Endodermal cell (in vitro differentiated cells): ENCODE results near the gene NOD2. TPM values are rescaled to one million over a fixed set of nuclear protein-coding genes. Genes with fewer than 3 reads are reported as not detected.

Experiments
- DNase-seq: peaks from one replicate; pipeline ENCODE4 v3.0.0-alpha.2; 2017
- H3K27ac ChIP-seq: 2 replicates; pipeline ENCODE4 v1.5.1; 2013; ENCODE audit warnings: mild to moderate bottlenecking, low read depth, low read length, moderate library complexity
- H3K27me3 ChIP-seq: 2 replicates; pipeline ENCODE4 v1.6.1; 2013; ENCODE audit warnings: mild to moderate bottlenecking, low read length, moderate library complexity; ENCODE audit not compliant: insufficient read depth, control insufficient read depth, poor library complexity, severe bottlenecking
- H3K36me3 ChIP-seq: 2 replicates; pipeline ENCODE4 v1.7.0; 2013; ENCODE audit warnings: mild to moderate bottlenecking, low read length, moderate library complexity; ENCODE audit not compliant: control insufficient read depth, insufficient read depth
- H3K4me1 ChIP-seq: one replicate; pipeline ENCODE4 v1.7.0; 2013; ENCODE audit warnings: low read length; ENCODE audit not compliant: control insufficient read depth, insufficient read depth
- H3K4me3 ChIP-seq: 2 replicates; pipeline ENCODE4 v1.5.1; 2013; ENCODE audit warnings: mild to moderate bottlenecking, low read length, moderate library complexity
- H3K9ac ChIP-seq: 2 replicates; pipeline ENCODE4 v1.6.1; 2013; ENCODE audit warnings: mild to moderate bottlenecking, low read length, moderate library complexity; ENCODE audit not compliant: poor library complexity, severe bottlenecking; ENCODE audit errors: extremely low read depth
- H3K9me3 ChIP-seq: 2 replicates; pipeline ENCODE4 v1.6.1; 2013; ENCODE audit warnings: mild to moderate bottlenecking, low read length, moderate library complexity; ENCODE audit not compliant: control insufficient read depth
- H3K27ac Mint-ChIP-seq: 2 replicates; pipeline ENCODE4 v1.8.0; 2020; ENCODE audit warnings: mixed read lengths
- H3K27me3 Mint-ChIP-seq: 2 replicates; pipeline ENCODE4 v1.8.0; 2021; ENCODE audit warnings: mild to moderate bottlenecking, mixed read lengths; ENCODE audit not compliant: insufficient read depth
- H3K36me3 Mint-ChIP-seq: 2 replicates; pipeline ENCODE4 v1.8.0; 2020; ENCODE audit warnings: low read depth, mixed read lengths
- H3K4me1 Mint-ChIP-seq: 2 replicates; pipeline ENCODE4 v1.8.0; 2020; ENCODE audit warnings: mixed read lengths
- H3K4me3 Mint-ChIP-seq: 2 replicates; pipeline ENCODE4 v1.8.0; 2020; ENCODE audit warnings: mild to moderate bottlenecking, moderate library complexity, mixed read lengths
- H3K9me3 Mint-ChIP-seq: 2 replicates; pipeline ENCODE4 v1.8.0; 2020; ENCODE audit warnings: mild to moderate bottlenecking, mixed read lengths
- CTCF ChIP-seq: fragments of 200-600 bp; sonication (generic); conservative IDR thresholded peaks from 2 replicates; pipeline ENCODE4 v1.5.0; 2021; ENCODE audit warnings: antibody characterized with exemption, mild to moderate bottlenecking
- WGBS, 2 experiments: methylation state at CpG; one replicate each; pipeline versions ENCODE4 v1.1.5 to v1.1.7; 2013; ENCODE audit warnings: missing lambda C conversion rate in 2 of 2, mixed read lengths in 1 of 2; ENCODE audit not compliant: insufficient coverage in 1 of 2, insufficient read length in 1 of 2; 5-methylcytosine and 5-hydroxymethylcytosine counted together
- total RNA-seq, 2 donors: library from RNA; stranded (reverse); fragmentation: NEBNext Ultra II Directional in 1 of 2; extraction: Animal tissue kit (Norgen Biotek cat#: 25700) in 1 of 2; gene quantifications; 2 replicates in 1 of 2; 3 replicates in 1 of 2; pipeline ENCODE4 v1.2.1, GENCODE V29; 2021

Gene NOD2
- total RNA-seq, 2 donors from 2014 or later = 0.33 to 0.42 TPM

- no peaks in the 10 kb centered on the region for H3K36me3 Mint-ChIP-seq
- H3K4me3 ChIP-seq = no peak overlapping the region
- no peak overlapping the region for H3K27ac Mint-ChIP-seq
- no peak overlapping the region for H3K27ac ChIP-seq
- peaks cover 23% of the 10 kb centered on the region for H3K4me1 Mint-ChIP-seq
- no peaks in the 10 kb centered on the region for H3K36me3 ChIP-seq
- no peak overlapping the region for H3K4me3 Mint-ChIP-seq
- DNase-seq = no peak
- TF ChIP-seq CTCF = no peak
- no peak overlapping the region for H3K9ac ChIP-seq
- peaks cover 2% of the 10 kb centered on the region for H3K4me1 ChIP-seq
- no peaks in the 10 kb centered on the region for H3K9me3 Mint-ChIP-seq
- H3K27me3 Mint-ChIP-seq = no peaks in the 10 kb centered on the region
- H3K9me3 ChIP-seq = no peaks in the 10 kb centered on the region
- 91 to 100% methylated on average over 1 to 5 of the region's 5 CpGs for WGBS, 2 experiments
- H3K27me3 ChIP-seq = no peaks in the 10 kb centered on the region
These were observed 24.1 kb downstream of the NOD2 start for GRCh38 chr16:50717494-50717893.

- Mint-ChIP-seq H3K27me3 (no peaks in the 10 kb centered on the region), H3K9me3 (no peaks in the 10 kb centered on the region), H3K4me1 (peaks cover 22% of the 10 kb centered on the region), H3K36me3 (no peaks in the 10 kb centered on the region), H3K4me3 (no peak overlapping the region), H3K27ac (no peak overlapping the region)
- no peak overlapping the region for H3K9ac ChIP-seq
- H3K4me3 ChIP-seq = no peak overlapping the region
- DNase-seq = no peak
- no peaks in the 10 kb centered on the region for H3K9me3 ChIP-seq
- no peak overlapping the region for H3K27ac ChIP-seq
- H3K27me3 ChIP-seq = no peaks in the 10 kb centered on the region
- no peaks in the 10 kb centered on the region for H3K36me3 ChIP-seq
- 90 to 94% methylated on average over 16 of the region's 16 CpGs for WGBS, 2 experiments
- H3K4me1 ChIP-seq = peaks cover 2% of the 10 kb centered on the region
- TF ChIP-seq CTCF = no peak
These were observed 24.8 kb downstream of the NOD2 start for GRCh38 chr16:50718061-50718760.

GRCh38 chr16:50718761-50719400, 25.5 kb downstream of the NOD2 start:
- H3K27ac ChIP-seq = no peak overlapping the region
- H3K27ac Mint-ChIP-seq = no peak overlapping the region

More at GRCh38 chr16:50718761-50719400, 25.5 kb downstream of the NOD2 start:
- Histone ChIP-seq H3K4me1 (peaks cover 2% of the 10 kb centered on the region), H3K9me3 (no peaks in the 10 kb centered on the region), H3K4me3 (no peak overlapping the region), H3K27me3 (no peaks in the 10 kb centered on the region), H3K9ac (no peak overlapping the region), H3K36me3 (no peaks in the 10 kb centered on the region)
- Mint-ChIP-seq H3K4me3 (no peak overlapping the region), H3K36me3 (no peaks in the 10 kb centered on the region), H3K4me1 (peaks cover 18% of the 10 kb centered on the region), H3K9me3 (peaks cover under 1% of the 10 kb centered on the region), H3K27me3 (no peaks in the 10 kb centered on the region)
- TF ChIP-seq CTCF = no peak
- no peak for DNase-seq
- WGBS, 2 experiments = 82 to 84% methylated on average over 7 to 8 of the region's 9 CpGs
